ENCODE measurements around the gene PIP5K1B.

DNA sequence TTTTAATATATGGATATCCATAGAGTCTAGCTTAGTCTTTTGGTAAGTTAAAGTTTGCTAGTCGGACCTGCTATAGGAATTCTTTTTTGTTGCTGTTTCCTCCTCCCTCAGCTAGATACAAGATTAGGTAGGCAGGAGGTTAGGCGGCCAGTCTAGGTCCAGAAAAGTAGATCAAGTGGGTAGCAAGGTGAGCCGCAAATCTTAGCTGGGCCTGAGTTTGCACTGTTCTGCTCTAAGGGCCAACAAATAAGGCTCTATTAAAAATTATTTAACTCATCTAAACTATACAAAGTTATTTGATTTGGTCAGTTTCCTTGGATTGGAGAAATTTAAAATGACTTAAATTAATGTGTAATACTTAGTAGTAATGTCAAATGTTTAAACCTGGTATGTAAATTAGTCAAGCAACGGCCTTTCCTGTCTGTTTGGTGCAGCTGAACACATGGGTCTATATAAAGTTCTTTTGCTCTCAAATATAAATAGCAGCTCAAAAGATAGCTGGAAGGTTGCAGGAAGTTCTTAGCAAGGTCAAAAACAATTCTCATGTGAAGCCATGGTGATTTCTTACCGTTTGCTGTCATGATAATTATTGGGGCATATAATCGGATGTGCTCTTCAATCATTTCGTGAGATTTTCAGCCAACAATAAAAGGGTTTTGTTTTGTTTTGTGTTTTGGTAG is 236.9 kb downstream of the PIP5K1B start:
- TF ChIP-seq, protein P1, sequence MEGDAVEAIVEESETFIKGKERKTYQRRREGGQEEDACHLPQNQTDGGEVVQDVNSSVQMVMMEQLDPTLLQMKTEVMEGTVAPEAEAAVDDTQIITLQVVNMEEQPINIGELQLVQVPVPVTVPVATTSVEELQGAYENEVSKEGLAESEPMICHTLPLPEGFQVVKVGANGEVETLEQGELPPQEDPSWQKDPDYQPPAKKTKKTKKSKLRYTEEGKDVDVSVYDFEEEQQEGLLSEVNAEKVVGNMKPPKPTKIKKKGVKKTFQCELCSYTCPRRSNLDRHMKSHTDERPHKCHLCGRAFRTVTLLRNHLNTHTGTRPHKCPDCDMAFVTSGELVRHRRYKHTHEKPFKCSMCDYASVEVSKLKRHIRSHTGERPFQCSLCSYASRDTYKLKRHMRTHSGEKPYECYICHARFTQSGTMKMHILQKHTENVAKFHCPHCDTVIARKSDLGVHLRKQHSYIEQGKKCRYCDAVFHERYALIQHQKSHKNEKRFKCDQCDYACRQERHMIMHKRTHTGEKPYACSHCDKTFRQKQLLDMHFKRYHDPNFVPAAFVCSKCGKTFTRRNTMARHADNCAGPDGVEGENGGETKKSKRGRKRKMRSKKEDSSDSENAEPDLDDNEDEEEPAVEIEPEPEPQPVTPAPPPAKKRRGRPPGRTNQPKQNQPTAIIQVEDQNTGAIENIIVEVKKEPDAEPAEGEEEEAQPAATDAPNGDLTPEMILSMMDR (IDR thresholded peaks at IDR 0.05 in 4 of 5, conservative IDR thresholded peaks at IDR 0.05 in 1 of 5), result no peak
- no peak for TF ChIP-seq POLR2A (IDR thresholded peaks at IDR 0.05)
